NCI-H2081 treated with DMSO at 0.1 percent for 48 hours (cell line): Measurements from ENCODE around the gene RPH3AL.
"Not testable (repeated sequence)": the region's sequence is repeated elsewhere in the genome, so short reads cannot be mapped to it uniquely, and the experiment has no call there.

Source experiments
- DNase-seq: peaks from one replicate; lab custom pipeline; 2025; lab: John Stamatoyannopoulos, UW

Gene RPH3AL

GRCh38 chr17:260944-261343 is 91.7 kb downstream of the RPH3AL start:
- no peak for DNase-seq

GRCh38 chr17:260031-260791 is 92.4 kb downstream of the RPH3AL start:
- no peak for DNase-seq

GRCh38 chr17:259341-259976 is 93.1 kb downstream of the RPH3AL start:
- no peak for DNase-seq

- no peak for DNase-seq
Measured at GRCh38 chr17:258906-259305, 93.7 kb downstream of the RPH3AL start.

- DNase-seq, result no peak
Measured at GRCh38 chr17:258045-258734, 94.4 kb downstream of the RPH3AL start.

- no peak for DNase-seq
Measured at GRCh38 chr17:253091-253846, 99.3 kb downstream of the RPH3AL start.

GRCh38 chr17:252456-252855 is 100.2 kb downstream of the RPH3AL start:
- DNase-seq, result no peak

GRCh38 chr17:251531-251930 is 101.1 kb downstream of the RPH3AL start:
- no peak for DNase-seq

GRCh38 chr17:250487-251300 is 101.9 kb downstream of the RPH3AL start:
- DNase-seq, result no peak

- no peak for DNase-seq
Measured at GRCh38 chr17:249236-249993, 103.2 kb downstream of the RPH3AL start.

GRCh38 chr17:248337-249235 is 104.0 kb downstream of the RPH3AL start:
- no peak for DNase-seq

GRCh38 chr17:247767-248166 is 104.8 kb downstream of the RPH3AL start:
- DNase-seq, result no peak

GRCh38 chr17:246851-247421 is 105.7 kb downstream of the RPH3AL start:
- DNase-seq, result no peak

- no peak for DNase-seq
Measured at GRCh38 chr17:246226-246625, 106.4 kb downstream of the RPH3AL start.

- DNase-seq, result no peak
Measured at GRCh38 chr17:245611-246010, 107.0 kb downstream of the RPH3AL start.

- no peak for DNase-seq
Measured at GRCh38 chr17:245020-245419, 107.6 kb downstream of the RPH3AL start.

- not testable (repeated sequence) for DNase-seq
Measured at GRCh38 chr17:243924-244323, 108.7 kb downstream of the RPH3AL start.

- DNase-seq, result no peak
Measured at GRCh38 chr17:238964-239259, 113.7 kb downstream of the RPH3AL start.
